Measurements from ENCODE around the gene NET1.

NET1 gene

GRCh38 chr10:5502571-5503476 lies 90.5 kb downstream of the NET1 start:
- DNase-seq = no peak

GRCh38 chr10:5503477-5503835 lies 91.1 kb downstream of the NET1 start:
- DNase-seq = no peak

GRCh38 chr10:5504146-5505072 lies 92.1 kb downstream of the NET1 start:
- no peak for DNase-seq

- no peak for DNase-seq
These were observed 93.9 kb downstream of the NET1 start for GRCh38 chr10:5506246-5506645.

- no peak for DNase-seq
These were observed 94.6 kb downstream of the NET1 start for GRCh38 chr10:5506751-5507648.

- no peak for DNase-seq
These were observed 95.3 kb downstream of the NET1 start for GRCh38 chr10:5507649-5508131.

GRCh38 chr10:5508161-5508604 lies 95.8 kb downstream of the NET1 start:
- DNase-seq = no peak
